KOPT-K1 (cell line): Measurements from ENCODE around the gene RNF13.
"Not testable (repeated sequence)": the region's sequence is repeated elsewhere in the genome, so short reads cannot be mapped to it uniquely, and the experiment has no call there.

ENCODE experiments used
- H3K27ac ChIP-seq: fragments of 200-600 bp; sonication (generic); 2 replicates; pipeline ENCODE4 v1.5.1; 2016; ENCODE audit warnings: antibody characterized with exemption, mild to moderate bottlenecking, low read depth, low read length; ENCODE audit not compliant: poor library complexity, severe bottlenecking
- H3K36me3 ChIP-seq: fragments of 200-600 bp; sonication (generic); 2 replicates; pipeline ENCODE4 v1.5.1; 2017; ENCODE audit warnings: antibody characterized with exemption, mild to moderate bottlenecking, low read length, moderate library complexity; ENCODE audit not compliant: insufficient read depth
- H3K9me3 ChIP-seq: fragments of 200-600 bp; sonication (generic); 2 replicates; pipeline ENCODE4 v1.5.1; 2017; ENCODE audit warnings: antibody characterized with exemption, low read length, mild to moderate bottlenecking; ENCODE audit not compliant: insufficient read depth, poor library complexity, severe bottlenecking

Gene RNF13

GRCh38 chr3:149815321-149815720, 2.3 kb downstream of the RNF13 start:
- Histone ChIP-seq H3K27ac (no peak overlapping the region), H3K36me3 (no peaks in the 10 kb centered on the region), H3K9me3 (no peaks in the 10 kb centered on the region)

- no peaks in the 10 kb centered on the region for H3K9me3 ChIP-seq
- H3K36me3 ChIP-seq, result no peaks in the 10 kb centered on the region
- no peak overlapping the region for H3K27ac ChIP-seq
Measured at GRCh38 chr3:149815728-149816127, 2.7 kb downstream of the RNF13 start.

- no peaks in the 10 kb centered on the region for H3K36me3 ChIP-seq
- no peak overlapping the region for H3K27ac ChIP-seq
- no peaks in the 10 kb centered on the region for H3K9me3 ChIP-seq
Measured at GRCh38 chr3:149816311-149816710, 3.3 kb downstream of the RNF13 start.

GRCh38 chr3:149816986-149817385, 4.0 kb downstream of the RNF13 start:
- Histone ChIP-seq H3K36me3 (no peaks in the 10 kb centered on the region), H3K27ac (no peak overlapping the region), H3K9me3 (no peaks in the 10 kb centered on the region)

- Histone ChIP-seq H3K27ac (no peak overlapping the region), H3K36me3 (no peaks in the 10 kb centered on the region), H3K9me3 (no peaks in the 10 kb centered on the region)
Measured at GRCh38 chr3:149819432-149819831, 6.4 kb downstream of the RNF13 start.

- H3K36me3 ChIP-seq, result no peaks in the 10 kb centered on the region
- no peaks in the 10 kb centered on the region for H3K9me3 ChIP-seq
- H3K27ac ChIP-seq, result no peak overlapping the region
Measured at GRCh38 chr3:149820183-149820582, 7.2 kb downstream of the RNF13 start.

GRCh38 chr3:149826636-149827035, 13.6 kb downstream of the RNF13 start:
- no peak overlapping the region for H3K27ac ChIP-seq
- no peaks in the 10 kb centered on the region for H3K36me3 ChIP-seq
- peaks cover 25% of the 10 kb centered on the region for H3K9me3 ChIP-seq

GRCh38 chr3:149828390-149828789, 15.4 kb downstream of the RNF13 start:
- Histone ChIP-seq H3K27ac (no peak overlapping the region), H3K9me3 (peaks cover 43% of the 10 kb centered on the region), H3K36me3 (no peaks in the 10 kb centered on the region)

GRCh38 chr3:149829631-149830030, 16.6 kb downstream of the RNF13 start:
- not testable (repeated sequence) for H3K27ac ChIP-seq, H3K36me3 ChIP-seq
- H3K9me3 ChIP-seq, result peaks cover 55% of the 10 kb centered on the region

- H3K36me3 ChIP-seq, result no peaks in the 10 kb centered on the region
- peaks cover 66% of the 10 kb centered on the region for H3K9me3 ChIP-seq
- no peak overlapping the region for H3K27ac ChIP-seq
Measured at GRCh38 chr3:149830902-149831301, 17.9 kb downstream of the RNF13 start.

GRCh38 chr3:149831321-149831720, 18.3 kb downstream of the RNF13 start:
- H3K9me3 ChIP-seq, result peaks cover 69% of the 10 kb centered on the region
- H3K27ac ChIP-seq, result no peak overlapping the region
- no peaks in the 10 kb centered on the region for H3K36me3 ChIP-seq

- no peaks in the 10 kb centered on the region for H3K36me3 ChIP-seq
- peaks cover 71% of the 10 kb centered on the region for H3K9me3 ChIP-seq
- H3K27ac ChIP-seq, result no peak overlapping the region
Measured at GRCh38 chr3:149832086-149832485, 19.1 kb downstream of the RNF13 start.

- H3K36me3 ChIP-seq, result no peaks in the 10 kb centered on the region
- no peak overlapping the region for H3K27ac ChIP-seq
- H3K9me3 ChIP-seq, result peaks cover 82% of the 10 kb centered on the region
Measured at GRCh38 chr3:149833241-149833640, 20.2 kb downstream of the RNF13 start.

GRCh38 chr3:149838491-149838890, 25.5 kb downstream of the RNF13 start:
- H3K27ac ChIP-seq, result not testable (repeated sequence)
- peaks cover 56% of the 10 kb centered on the region for H3K9me3 ChIP-seq

GRCh38 chr3:149839469-149839868, 26.5 kb downstream of the RNF13 start:
- not testable (repeated sequence) for H3K27ac ChIP-seq, H3K36me3 ChIP-seq
- H3K9me3 ChIP-seq, result peaks cover 46% of the 10 kb centered on the region

More at GRCh38 chr3:149838491-149838890, 25.5 kb downstream of the RNF13 start:
- not testable (repeated sequence) for H3K36me3 ChIP-seq

- Histone ChIP-seq H3K9me3 (peaks cover 42% of the 10 kb centered on the region), H3K27ac (no peak overlapping the region), H3K36me3 (no peaks in the 10 kb centered on the region)
Measured at GRCh38 chr3:149839896-149840295, 26.9 kb downstream of the RNF13 start.

GRCh38 chr3:149843502-149843901, 30.5 kb downstream of the RNF13 start:
- Histone ChIP-seq H3K36me3 (peaks cover 19% of the 10 kb centered on the region), H3K9me3 (peaks cover 14% of the 10 kb centered on the region), H3K27ac (no peak overlapping the region)
